Measurements from ENCODE around the gene FKBP5.

The FKBP5 gene

DNA sequence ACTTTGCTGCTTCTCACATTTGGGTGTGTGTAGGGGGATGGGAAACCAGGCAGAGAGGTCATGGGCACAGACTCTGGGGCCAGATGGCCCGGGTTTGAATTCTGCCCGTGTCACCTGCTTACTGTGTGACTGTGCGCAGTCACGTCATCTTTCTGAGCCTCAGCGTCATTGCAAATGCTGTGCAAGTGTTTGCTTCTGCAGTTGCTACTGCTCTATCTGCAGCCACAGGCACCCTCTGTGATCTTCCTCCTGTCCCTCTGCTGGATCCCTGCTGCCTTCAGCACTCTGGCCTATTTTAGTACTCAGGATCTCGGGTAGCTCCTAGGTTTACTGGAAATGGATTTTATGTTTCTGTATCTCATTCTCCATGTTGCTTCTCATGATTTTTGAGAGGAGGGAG, 135.4 kb downstream of the FKBP5 start:
- no peak for ATAC-seq
- TF ChIP-seq ZFP3 (CRISPR knock-in tag; IDR thresholded peaks at IDR 0.05) (no peak), ZNF8 (CRISPR knock-in tag; IDR thresholded peaks at IDR 0.05) (no peak), PPARA (CRISPR knock-in tag; IDR thresholded peaks at IDR 0.05; ENCODE audit: borderline replicate concordance) (no peak), ZNF70 (CRISPR knock-in tag; IDR thresholded peaks at IDR 0.05) (no peak), SNAI2 (CRISPR knock-in tag; IDR thresholded peaks at IDR 0.05) (no peak), TCF4 (CRISPR knock-in tag; IDR thresholded peaks at IDR 0.05; ENCODE audit: borderline replicate concordance) (no peak), BACH2 (CRISPR knock-in tag; IDR thresholded peaks at IDR 0.05; ENCODE audit: borderline replicate concordance) (no peak)
- TF ChIP-seq, protein P1, sequence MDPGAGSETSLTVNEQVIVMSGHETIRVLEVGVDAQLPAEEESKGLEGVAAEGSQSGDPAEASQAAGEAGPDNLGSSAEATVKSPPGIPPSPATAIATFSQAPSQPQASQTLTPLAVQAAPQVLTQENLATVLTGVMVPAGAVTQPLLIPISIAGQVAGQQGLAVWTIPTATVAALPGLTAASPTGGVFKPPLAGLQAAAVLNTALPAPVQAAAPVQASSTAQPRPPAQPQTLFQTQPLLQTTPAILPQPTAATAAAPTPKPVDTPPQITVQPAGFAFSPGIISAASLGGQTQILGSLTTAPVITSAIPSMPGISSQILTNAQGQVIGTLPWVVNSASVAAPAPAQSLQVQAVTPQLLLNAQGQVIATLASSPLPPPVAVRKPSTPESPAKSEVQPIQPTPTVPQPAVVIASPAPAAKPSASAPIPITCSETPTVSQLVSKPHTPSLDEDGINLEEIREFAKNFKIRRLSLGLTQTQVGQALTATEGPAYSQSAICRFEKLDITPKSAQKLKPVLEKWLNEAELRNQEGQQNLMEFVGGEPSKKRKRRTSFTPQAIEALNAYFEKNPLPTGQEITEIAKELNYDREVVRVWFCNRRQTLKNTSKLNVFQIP (CRISPR knock-in tag; IDR thresholded peaks at IDR 0.05; ENCODE audit: borderline replicate concordance, low read depth), result no peak

- no peak for ATAC-seq
Observed at GRCh38 chr6:35552285-35552917, 136.3 kb downstream of the FKBP5 start.

GRCh38 chr6:35550437-35550836, 138.3 kb downstream of the FKBP5 start:
- no peak for ATAC-seq
- TF ChIP-seq CSDC2 (CRISPR knock-in tag; IDR thresholded peaks at IDR 0.05) (no peak), OSR1 (CRISPR knock-in tag; IDR thresholded peaks at IDR 0.05) (no peak), ESRRG (CRISPR knock-in tag; IDR thresholded peaks at IDR 0.05) (no peak), ISL1 (CRISPR knock-in tag; IDR thresholded peaks at IDR 0.05) (no peak), ZNF565 (CRISPR knock-in tag; conservative IDR thresholded peaks at IDR 0.05; ENCODE audit: low read depth) (no peak), TCF4 (CRISPR knock-in tag; IDR thresholded peaks at IDR 0.05; ENCODE audit: borderline replicate concordance) (no peak), ARNTL (CRISPR knock-in tag; IDR thresholded peaks at IDR 0.05; ENCODE audit: borderline replicate concordance, low read depth) (no peak), BACH2 (CRISPR knock-in tag; IDR thresholded peaks at IDR 0.05; ENCODE audit: borderline replicate concordance) (no peak), ZFP30 (CRISPR knock-in tag; IDR thresholded peaks at IDR 0.05) (no peak)
- TF ChIP-seq, protein P2, sequence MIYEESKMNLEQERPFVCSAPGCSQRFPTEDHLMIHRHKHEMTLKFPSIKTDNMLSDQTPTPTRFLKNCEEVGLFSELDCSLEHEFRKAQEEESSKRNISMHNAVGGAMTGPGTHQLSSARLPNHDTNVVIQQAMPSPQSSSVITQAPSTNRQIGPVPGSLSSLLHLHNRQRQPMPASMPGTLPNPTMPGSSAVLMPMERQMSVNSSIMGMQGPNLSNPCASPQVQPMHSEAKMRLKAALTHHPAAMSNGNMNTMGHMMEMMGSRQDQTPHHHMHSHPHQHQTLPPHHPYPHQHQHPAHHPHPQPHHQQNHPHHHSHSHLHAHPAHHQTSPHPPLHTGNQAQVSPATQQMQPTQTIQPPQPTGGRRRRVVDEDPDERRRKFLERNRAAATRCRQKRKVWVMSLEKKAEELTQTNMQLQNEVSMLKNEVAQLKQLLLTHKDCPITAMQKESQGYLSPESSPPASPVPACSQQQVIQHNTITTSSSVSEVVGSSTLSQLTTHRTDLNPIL (CRISPR knock-in tag; IDR thresholded peaks at IDR 0.05; ENCODE audit: low read depth), result no peak

More at GRCh38 chr6:35552285-35552917, 136.3 kb downstream of the FKBP5 start:
- TF ChIP-seq ZFP3 (CRISPR knock-in tag; IDR thresholded peaks at IDR 0.05) (no peak), SNAI2 (CRISPR knock-in tag; IDR thresholded peaks at IDR 0.05) (no peak), PPARA (CRISPR knock-in tag; IDR thresholded peaks at IDR 0.05; ENCODE audit: borderline replicate concordance) (no peak), ARNTL (CRISPR knock-in tag; IDR thresholded peaks at IDR 0.05; ENCODE audit: borderline replicate concordance, low read depth) (no peak), ZFP30 (CRISPR knock-in tag; IDR thresholded peaks at IDR 0.05) (no peak), ZC3H10 (CRISPR knock-in tag; IDR thresholded peaks at IDR 0.05) (no peak)
- TF ChIP-seq, protein P2 (CRISPR knock-in tag; IDR thresholded peaks at IDR 0.05; ENCODE audit: low read depth), result no peak

- no peak for ATAC-seq
- TF ChIP-seq TCF4 (CRISPR knock-in tag; IDR thresholded peaks at IDR 0.05; ENCODE audit: borderline replicate concordance) (no peak), ESRRG (CRISPR knock-in tag; IDR thresholded peaks at IDR 0.05) (no peak), ARNTL (CRISPR knock-in tag; IDR thresholded peaks at IDR 0.05; ENCODE audit: borderline replicate concordance, low read depth) (no peak), ZFP30 (CRISPR knock-in tag; IDR thresholded peaks at IDR 0.05) (no peak), SNAI2 (CRISPR knock-in tag; IDR thresholded peaks at IDR 0.05) (no peak), BACH2 (CRISPR knock-in tag; IDR thresholded peaks at IDR 0.05; ENCODE audit: borderline replicate concordance) (no peak), OSR1 (CRISPR knock-in tag; IDR thresholded peaks at IDR 0.05) (no peak)
- TF ChIP-seq, protein P3, sequence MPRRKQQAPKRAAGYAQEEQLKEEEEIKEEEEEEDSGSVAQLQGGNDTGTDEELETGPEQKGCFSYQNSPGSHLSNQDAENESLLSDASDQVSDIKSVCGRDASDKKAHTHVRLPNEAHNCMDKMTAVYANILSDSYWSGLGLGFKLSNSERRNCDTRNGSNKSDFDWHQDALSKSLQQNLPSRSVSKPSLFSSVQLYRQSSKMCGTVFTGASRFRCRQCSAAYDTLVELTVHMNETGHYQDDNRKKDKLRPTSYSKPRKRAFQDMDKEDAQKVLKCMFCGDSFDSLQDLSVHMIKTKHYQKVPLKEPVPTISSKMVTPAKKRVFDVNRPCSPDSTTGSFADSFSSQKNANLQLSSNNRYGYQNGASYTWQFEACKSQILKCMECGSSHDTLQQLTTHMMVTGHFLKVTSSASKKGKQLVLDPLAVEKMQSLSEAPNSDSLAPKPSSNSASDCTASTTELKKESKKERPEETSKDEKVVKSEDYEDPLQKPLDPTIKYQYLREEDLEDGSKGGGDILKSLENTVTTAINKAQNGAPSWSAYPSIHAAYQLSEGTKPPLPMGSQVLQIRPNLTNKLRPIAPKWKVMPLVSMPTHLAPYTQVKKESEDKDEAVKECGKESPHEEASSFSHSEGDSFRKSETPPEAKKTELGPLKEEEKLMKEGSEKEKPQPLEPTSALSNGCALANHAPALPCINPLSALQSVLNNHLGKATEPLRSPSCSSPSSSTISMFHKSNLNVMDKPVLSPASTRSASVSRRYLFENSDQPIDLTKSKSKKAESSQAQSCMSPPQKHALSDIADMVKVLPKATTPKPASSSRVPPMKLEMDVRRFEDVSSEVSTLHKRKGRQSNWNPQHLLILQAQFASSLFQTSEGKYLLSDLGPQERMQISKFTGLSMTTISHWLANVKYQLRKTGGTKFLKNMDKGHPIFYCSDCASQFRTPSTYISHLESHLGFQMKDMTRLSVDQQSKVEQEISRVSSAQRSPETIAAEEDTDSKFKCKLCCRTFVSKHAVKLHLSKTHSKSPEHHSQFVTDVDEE (CRISPR knock-in tag; IDR thresholded peaks at IDR 0.05), result no peak
- TF ChIP-seq, protein P4, sequence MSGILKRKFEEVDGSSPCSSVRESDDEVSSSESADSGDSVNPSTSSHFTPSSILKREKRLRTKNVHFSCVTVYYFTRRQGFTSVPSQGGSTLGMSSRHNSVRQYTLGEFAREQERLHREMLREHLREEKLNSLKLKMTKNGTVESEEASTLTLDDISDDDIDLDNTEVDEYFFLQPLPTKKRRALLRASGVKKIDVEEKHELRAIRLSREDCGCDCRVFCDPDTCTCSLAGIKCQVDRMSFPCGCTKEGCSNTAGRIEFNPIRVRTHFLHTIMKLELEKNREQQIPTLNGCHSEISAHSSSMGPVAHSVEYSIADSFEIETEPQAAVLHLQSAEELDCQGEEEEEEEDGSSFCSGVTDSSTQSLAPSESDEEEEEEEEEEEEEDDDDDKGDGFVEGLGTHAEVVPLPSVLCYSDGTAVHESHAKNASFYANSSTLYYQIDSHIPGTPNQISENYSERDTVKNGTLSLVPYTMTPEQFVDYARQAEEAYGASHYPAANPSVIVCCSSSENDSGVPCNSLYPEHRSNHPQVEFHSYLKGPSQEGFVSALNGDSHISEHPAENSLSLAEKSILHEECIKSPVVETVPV (CRISPR knock-in tag; IDR thresholded peaks at IDR 0.05), result no peak
- TF ChIP-seq, protein P2 (CRISPR knock-in tag; IDR thresholded peaks at IDR 0.05; ENCODE audit: low read depth), result no peak
Observed at GRCh38 chr6:35547676-35548075, 141.0 kb downstream of the FKBP5 start.
